TTC549 (cell line): ENCODE measurements around the gene TMEM144.

Experiments used
- FAIRE-seq: peaks from 2 replicates; lab custom pipeline; 2012; peaks lifted over from hg19 to GRCh38; lab: Jason Lieb, UNC

The TMEM144 gene

DNA sequence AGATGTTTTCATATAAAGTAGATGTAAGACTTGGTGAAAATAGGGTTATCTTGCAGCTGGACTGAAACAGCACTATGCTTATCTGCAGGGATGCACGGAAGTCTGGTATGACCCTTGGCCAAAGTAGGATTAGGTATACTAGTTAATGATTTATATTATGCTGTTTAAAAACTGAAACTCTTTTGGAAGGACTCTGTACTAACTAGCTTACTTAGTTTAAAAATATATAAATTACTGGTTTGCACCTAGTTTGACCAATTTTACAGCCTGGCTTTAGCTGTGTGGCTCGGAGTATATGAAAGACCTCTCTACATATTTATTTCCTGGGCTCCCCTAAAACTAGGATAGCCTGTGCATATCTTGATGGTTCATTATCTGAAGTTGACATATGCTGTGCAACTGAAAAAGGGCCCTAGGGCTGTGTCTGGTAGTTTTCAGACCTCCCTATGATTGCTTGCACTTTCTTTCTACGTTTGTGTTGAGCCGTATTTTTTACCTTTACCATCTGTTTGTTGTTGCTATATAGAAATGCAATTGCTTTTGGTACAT is 89.2 kb downstream of the TMEM144 start:
- no peak for FAIRE-seq

DNA sequence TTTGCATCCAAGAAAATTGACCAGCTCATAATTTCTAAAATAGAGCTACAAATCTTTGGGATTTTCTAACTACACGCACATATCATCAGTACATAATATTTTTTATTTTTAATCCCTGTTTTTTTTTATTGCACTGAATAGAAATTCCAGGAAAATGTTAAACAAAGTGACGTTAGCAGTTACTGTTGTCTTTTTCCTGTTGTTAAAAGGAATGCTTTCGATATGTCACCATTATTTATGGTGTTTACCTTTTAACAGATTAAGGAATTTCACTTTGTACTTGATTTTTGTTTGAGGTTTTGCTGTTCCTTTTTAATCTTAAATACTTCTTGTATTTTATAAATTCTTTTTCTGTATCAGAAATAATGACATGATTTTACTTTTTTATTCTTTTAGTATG is 89.7 kb downstream of the TMEM144 start:
- FAIRE-seq: no peak

DNA sequence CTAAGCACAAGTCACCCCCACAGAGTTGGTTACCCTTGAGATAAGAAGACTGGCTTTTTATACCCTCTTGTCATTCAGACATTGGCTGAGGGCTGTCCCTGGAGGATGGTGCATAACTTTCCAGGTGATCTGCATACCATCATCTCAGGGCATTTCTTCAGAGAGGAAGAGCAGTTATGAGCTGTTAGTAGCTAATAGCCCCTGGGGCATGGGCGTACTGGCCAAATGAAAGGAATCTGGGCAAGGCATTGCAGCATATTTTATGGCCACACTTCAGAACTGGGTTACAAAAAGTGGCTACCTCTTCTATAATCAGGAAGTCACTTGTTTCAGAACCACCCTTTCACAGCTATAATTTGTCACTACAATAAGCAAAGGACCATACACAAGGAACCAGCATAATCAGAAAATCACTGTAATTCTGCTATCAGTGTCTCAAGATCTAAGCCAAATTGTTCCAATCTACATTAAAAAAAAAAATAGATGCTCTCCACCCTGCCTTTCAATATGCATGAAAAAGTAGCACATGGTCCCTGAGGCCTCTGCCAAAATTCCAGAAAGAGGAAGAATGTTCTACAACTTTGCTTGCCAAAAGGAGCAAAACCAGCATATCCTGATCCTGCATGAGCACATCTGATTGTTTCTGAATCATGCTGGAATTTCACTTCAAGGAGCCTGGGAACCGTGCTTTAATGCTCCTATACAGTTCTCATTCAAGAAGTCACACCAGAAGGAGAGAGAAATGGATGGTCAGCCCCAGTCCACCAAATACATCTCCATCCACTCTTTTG is 92.0 kb downstream of the TMEM144 start:
- no peak for FAIRE-seq

DNA sequence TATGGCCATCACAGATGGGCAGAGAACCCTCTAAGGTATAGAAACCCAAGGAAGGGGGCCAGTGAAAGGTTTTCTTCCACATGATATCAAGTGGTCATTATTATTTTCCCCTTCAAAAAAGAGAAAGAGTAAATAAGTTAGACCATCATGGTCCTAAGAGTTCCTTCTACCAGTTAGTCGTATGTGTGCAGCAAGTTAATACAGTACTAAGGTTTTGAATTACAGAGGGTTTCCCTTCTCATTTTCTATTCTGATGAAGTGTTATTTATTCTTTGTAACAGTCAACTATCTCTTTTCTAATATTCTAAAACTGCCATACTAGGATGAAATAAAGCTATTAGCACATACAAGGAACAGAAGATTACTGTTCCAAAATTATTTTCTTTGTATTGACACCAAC is 94.4 kb downstream of the TMEM144 start:
- no peak for FAIRE-seq
